ENCODE measurements around the gene DYSF. TPM values are rescaled to one million over a fixed set of nuclear protein-coding genes. Genes with fewer than 3 reads are reported as not detected.

Gene DYSF
- polyA plus RNA-seq, 1 donor (not counting 4 experiments of a cell fraction or from before 2014, with no cell fraction given), result 8.2 TPM

GRCh38 chr2:71669058-71669456 is 215.7 kb downstream of the DYSF start:
- H3K4me2 ChIP-seq (ENCODE audit: control insufficient read depth, extremely low read depth, insufficient read depth, low read depth, low read length), result no peak overlapping the region
- no peak overlapping the region for H3K9ac ChIP-seq (ENCODE audit: control insufficient read depth, extremely low read depth, insufficient read depth, low read length)
- no peaks in the 10 kb centered on the region for H3K9me1 ChIP-seq (ENCODE audit: control insufficient read depth, extremely low read depth, insufficient read depth, low read length)
- DNase-seq (ENCODE audit: low read depth, low spot score) (no peak), FAIRE-seq (no peak)
- H3K79me2 ChIP-seq (ENCODE audit: control insufficient read depth, insufficient read depth, low read length), result no peaks in the 10 kb centered on the region
- no peak overlapping the region for H3K4me3 ChIP-seq (ENCODE audit: control insufficient read depth in 2 of 3, extremely low read depth in 1 of 3, insufficient read depth in 2 of 3, low read depth in 1 of 3, low read length in 3 of 3)
- no peaks in the 10 kb centered on the region for H3K36me3 ChIP-seq (ENCODE audit: control insufficient read depth in 2 of 2, extremely low read depth in 1 of 2, insufficient read depth in 2 of 2, low read length in 2 of 2)
- no peak overlapping the region for H2AFZ ChIP-seq (ENCODE audit: control insufficient read depth, low read length)
- no peak overlapping the region for H3K27ac ChIP-seq (ENCODE audit: control insufficient read depth, insufficient read depth, low read length)
- TF ChIP-seq CTCF (optimal IDR thresholded peaks at IDR 0.05 in 1 of 3, IDR thresholded peaks at IDR 0.05 in 1 of 3, conservative IDR thresholded peaks at IDR 0.05 in 1 of 3; ENCODE audit: extremely low read depth in 1 of 3, insufficient read depth in 2 of 3, low read length in 3 of 3) (no peak), EZH2 (IDR thresholded peaks at IDR 0.05; ENCODE audit: low read length) (no peak)
- no peaks in the 10 kb centered on the region for H3K4me1 ChIP-seq (ENCODE audit: control insufficient read depth, extremely low read depth, insufficient read depth, low read length)
- dilution Hi-C loops (cut with MboI; ENCODE audit: extremely low pct_ligation_motif_present, low sequenced_read_pairs), result no loop called here
- no peaks in the 10 kb centered on the region for H3K9me3 ChIP-seq (ENCODE audit: control insufficient read depth, low read depth, low read length)
- no peaks in the 10 kb centered on the region for H4K20me1 ChIP-seq (ENCODE audit: control insufficient read depth, extremely low read depth, insufficient read depth, low read length)
- H3K27me3 ChIP-seq (ENCODE audit: control insufficient read depth, extremely low read depth, insufficient read depth, low read length), result no peaks in the 10 kb centered on the region

- Histone ChIP-seq H3K4me1 (ENCODE audit: control insufficient read depth, extremely low read depth, insufficient read depth, low read length) (peaks cover 2% of the 10 kb centered on the region), H3K9ac (ENCODE audit: control insufficient read depth, extremely low read depth, insufficient read depth, low read length) (no peak overlapping the region), H3K27me3 (ENCODE audit: control insufficient read depth, extremely low read depth, insufficient read depth, low read length) (no peaks in the 10 kb centered on the region), H2AFZ (ENCODE audit: control insufficient read depth, low read length) (no peak overlapping the region), H3K27ac (ENCODE audit: control insufficient read depth, insufficient read depth, low read length) (no peak overlapping the region), H3K9me1 (ENCODE audit: control insufficient read depth, extremely low read depth, insufficient read depth, low read length) (no peaks in the 10 kb centered on the region), H3K36me3 (ENCODE audit: control insufficient read depth in 2 of 2, extremely low read depth in 1 of 2, insufficient read depth in 2 of 2, low read length in 2 of 2) (no peaks in the 10 kb centered on the region), H3K9me3 (ENCODE audit: control insufficient read depth, low read depth, low read length) (no peaks in the 10 kb centered on the region), H4K20me1 (ENCODE audit: control insufficient read depth, extremely low read depth, insufficient read depth, low read length) (no peaks in the 10 kb centered on the region), H3K4me3 (ENCODE audit: control insufficient read depth in 2 of 3, extremely low read depth in 1 of 3, insufficient read depth in 2 of 3, low read depth in 1 of 3, low read length in 3 of 3) (no peak overlapping the region), H3K79me2 (ENCODE audit: control insufficient read depth, insufficient read depth, low read length) (no peaks in the 10 kb centered on the region), H3K4me2 (ENCODE audit: control insufficient read depth, extremely low read depth, insufficient read depth, low read depth, low read length) (no peak overlapping the region)
- DNase-seq (ENCODE audit: low read depth, low spot score) (no peak), FAIRE-seq (no peak)
- dilution Hi-C loops (cut with MboI; ENCODE audit: extremely low pct_ligation_motif_present, low sequenced_read_pairs), result no loop called here
- TF ChIP-seq EZH2 (IDR thresholded peaks at IDR 0.05; ENCODE audit: low read length), result no peak
These were observed 216.5 kb downstream of the DYSF start for GRCh38 chr2:71669628-71670429.

Data from keratinocyte (primary cell).